Measurements from ENCODE around the gene NAA50.

The NAA50 gene

GRCh38 chr3:113685124-113685523, 60.9 kb downstream of the NAA50 start:
- DNase-seq (ENCODE audit: low spot score), result no peak

GRCh38 chr3:113684271-113684819, 61.7 kb downstream of the NAA50 start:
- no peak for DNase-seq (ENCODE audit: low spot score)

GRCh38 chr3:113678773-113679172, 67.3 kb downstream of the NAA50 start:
- DNase-seq (ENCODE audit: low spot score), result no peak

DNA sequence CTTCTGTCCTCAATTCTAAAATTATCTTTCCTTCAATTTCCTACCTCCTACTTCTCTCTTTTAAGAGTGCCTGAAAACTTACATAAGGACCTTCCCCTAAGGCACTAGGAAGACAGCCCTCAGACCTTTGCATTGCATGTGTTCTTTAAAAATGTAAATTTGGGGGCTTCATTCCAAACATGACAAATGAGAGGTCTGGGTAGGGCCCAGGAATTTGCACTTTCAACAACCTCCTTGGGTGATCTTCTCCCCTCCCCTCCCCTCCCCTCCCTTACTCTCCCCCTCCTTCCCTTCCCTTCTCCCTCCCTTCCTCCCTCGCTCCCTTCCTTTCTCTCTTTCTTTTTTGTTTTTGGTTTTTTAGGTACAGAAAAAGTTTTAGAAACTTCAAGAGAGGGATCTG, 68.3 kb downstream of the NAA50 start:
- DNase-seq (ENCODE audit: low spot score), result no peak

GRCh38 chr3:113676261-113676660, 69.8 kb downstream of the NAA50 start:
- no peak for DNase-seq (ENCODE audit: low spot score)

GRCh38 chr3:113673593-113673992, 72.5 kb downstream of the NAA50 start:
- no peak for DNase-seq (ENCODE audit: low spot score)

- DNase-seq (ENCODE audit: low spot score), result no peak
Measured at GRCh38 chr3:113668015-113668414, 78.0 kb downstream of the NAA50 start.

All from ecto neural progenitor cell (in vitro differentiated cells).